DND-41 (cell line): ENCODE data around the gene ACTL9.

Experiments used
- EZH2 ChIP-seq: IDR thresholded peaks from 3 replicates; pipeline ENCODE4 v1.6.1; 2012; ENCODE audit warnings: borderline replicate concordance, low read depth, mild to moderate bottlenecking, moderate library complexity, low read length, inconsistent platforms; ENCODE audit not compliant: severe bottlenecking
- TF ChIP-seq, protein P1 (sequence below): IDR thresholded peaks from 2 replicates; pipeline ENCODE4 v1.5.1; 2012; ENCODE audit warnings: borderline replicate concordance, low read length, moderate library complexity, mild to moderate bottlenecking; ENCODE audit not compliant: poor library complexity, severe bottlenecking; ENCODE audit errors: extremely low read depth

DNA sequence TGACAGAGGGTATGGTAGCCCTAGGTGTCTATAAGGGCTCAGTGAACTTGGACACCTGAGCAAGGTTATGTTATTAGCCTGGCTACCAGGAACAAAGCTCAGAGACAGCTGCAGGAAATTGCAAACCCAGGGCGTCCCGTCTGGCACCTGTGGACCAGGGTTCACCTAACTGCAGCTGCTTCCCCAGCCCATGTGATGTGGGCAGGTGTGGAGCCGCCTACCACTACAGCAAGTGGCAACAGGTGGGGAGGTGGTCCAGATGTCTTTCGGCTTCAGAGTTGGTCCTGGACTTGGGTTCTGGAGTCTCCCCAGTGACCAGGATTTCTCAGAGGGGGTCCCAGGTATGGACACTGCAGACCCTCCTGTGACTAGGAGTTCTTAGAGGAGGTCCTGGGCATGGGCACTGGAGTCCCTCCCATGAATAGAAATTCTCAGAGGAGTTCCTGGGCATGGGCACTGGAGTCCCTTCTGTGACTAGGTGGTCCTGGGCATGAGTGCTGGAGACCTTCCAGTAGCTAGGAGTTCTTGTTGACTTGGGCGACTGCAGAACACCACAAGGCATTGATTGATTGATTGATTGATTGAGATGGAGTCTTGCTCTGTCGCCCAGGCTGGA, 25.2 kb downstream of the ACTL9 start:
- TF ChIP-seq EZH2 = no peak
- TF ChIP-seq, protein P1, sequence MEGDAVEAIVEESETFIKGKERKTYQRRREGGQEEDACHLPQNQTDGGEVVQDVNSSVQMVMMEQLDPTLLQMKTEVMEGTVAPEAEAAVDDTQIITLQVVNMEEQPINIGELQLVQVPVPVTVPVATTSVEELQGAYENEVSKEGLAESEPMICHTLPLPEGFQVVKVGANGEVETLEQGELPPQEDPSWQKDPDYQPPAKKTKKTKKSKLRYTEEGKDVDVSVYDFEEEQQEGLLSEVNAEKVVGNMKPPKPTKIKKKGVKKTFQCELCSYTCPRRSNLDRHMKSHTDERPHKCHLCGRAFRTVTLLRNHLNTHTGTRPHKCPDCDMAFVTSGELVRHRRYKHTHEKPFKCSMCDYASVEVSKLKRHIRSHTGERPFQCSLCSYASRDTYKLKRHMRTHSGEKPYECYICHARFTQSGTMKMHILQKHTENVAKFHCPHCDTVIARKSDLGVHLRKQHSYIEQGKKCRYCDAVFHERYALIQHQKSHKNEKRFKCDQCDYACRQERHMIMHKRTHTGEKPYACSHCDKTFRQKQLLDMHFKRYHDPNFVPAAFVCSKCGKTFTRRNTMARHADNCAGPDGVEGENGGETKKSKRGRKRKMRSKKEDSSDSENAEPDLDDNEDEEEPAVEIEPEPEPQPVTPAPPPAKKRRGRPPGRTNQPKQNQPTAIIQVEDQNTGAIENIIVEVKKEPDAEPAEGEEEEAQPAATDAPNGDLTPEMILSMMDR = no peak
